ENCODE measurements around the gene TIMM9.
"Not testable (repeated sequence)": the region's sequence is repeated elsewhere in the genome, so short reads cannot be mapped to it uniquely, and the experiment has no call there.

DNA sequence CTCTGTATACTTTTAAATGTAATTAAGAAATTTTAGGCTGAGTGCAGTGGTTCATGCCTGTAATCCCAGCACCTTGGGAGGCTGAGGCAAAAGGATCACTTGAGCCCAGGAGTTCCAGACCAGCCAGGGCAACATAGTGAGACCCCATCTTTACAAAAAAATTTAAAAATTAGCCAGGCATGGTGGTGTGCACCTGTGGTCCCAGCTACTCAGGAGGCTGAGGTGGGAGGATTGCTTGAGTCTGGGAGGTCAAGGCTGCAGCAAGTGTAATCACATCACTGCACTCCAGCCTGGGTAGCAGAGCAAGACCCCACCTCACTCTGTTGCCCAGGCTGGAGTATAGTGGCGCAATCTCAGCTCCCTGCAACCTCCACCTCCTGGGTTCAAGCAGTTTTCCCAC lies 65.1 kb downstream of the TIMM9 start:
- TF ChIP-seq EP300 (IDR thresholded peaks at IDR 0.05; ENCODE audit: low read depth); POLR2AphosphoS5 (IDR thresholded peaks at IDR 0.05); POLR2A (IDR thresholded peaks at IDR 0.05): not testable (repeated sequence)
- TF ChIP-seq, protein P1, sequence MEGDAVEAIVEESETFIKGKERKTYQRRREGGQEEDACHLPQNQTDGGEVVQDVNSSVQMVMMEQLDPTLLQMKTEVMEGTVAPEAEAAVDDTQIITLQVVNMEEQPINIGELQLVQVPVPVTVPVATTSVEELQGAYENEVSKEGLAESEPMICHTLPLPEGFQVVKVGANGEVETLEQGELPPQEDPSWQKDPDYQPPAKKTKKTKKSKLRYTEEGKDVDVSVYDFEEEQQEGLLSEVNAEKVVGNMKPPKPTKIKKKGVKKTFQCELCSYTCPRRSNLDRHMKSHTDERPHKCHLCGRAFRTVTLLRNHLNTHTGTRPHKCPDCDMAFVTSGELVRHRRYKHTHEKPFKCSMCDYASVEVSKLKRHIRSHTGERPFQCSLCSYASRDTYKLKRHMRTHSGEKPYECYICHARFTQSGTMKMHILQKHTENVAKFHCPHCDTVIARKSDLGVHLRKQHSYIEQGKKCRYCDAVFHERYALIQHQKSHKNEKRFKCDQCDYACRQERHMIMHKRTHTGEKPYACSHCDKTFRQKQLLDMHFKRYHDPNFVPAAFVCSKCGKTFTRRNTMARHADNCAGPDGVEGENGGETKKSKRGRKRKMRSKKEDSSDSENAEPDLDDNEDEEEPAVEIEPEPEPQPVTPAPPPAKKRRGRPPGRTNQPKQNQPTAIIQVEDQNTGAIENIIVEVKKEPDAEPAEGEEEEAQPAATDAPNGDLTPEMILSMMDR (IDR thresholded peaks at IDR 0.05) = not testable (repeated sequence)

Data from transverse colon (tissue), 4 donors.